ENCODE measurements around the gene SRRM5.

- TF ChIP-seq CTCF (IDR thresholded peaks at IDR 0.05) (no peak), POLR2A (IDR thresholded peaks at IDR 0.05) (no peak)
Observed at GRCh38 chr19:43616306-43616705, 4.4 kb downstream of the SRRM5 start.
